Hematopoietic multipotent progenitor cell treated with erythropoietin and hydrocortisone succinate and interleukin-3 and kit ligand, for 6 days (in vitro differentiated cells): ENCODE data around the gene TFB1M.
"Not testable (repeated sequence)": the region's sequence is repeated elsewhere in the genome, so short reads cannot be mapped to it uniquely, and the experiment has no call there.

Experiments
- DNase-seq: peaks from one replicate; pipeline ENCODE4 v3.0.0-alpha.2; 2015

Gene TFB1M

GRCh38 chr6:155234167-155234566, 80.1 kb downstream of the TFB1M start:
- no peak for DNase-seq

GRCh38 chr6:155232848-155233247, 81.4 kb downstream of the TFB1M start:
- no peak for DNase-seq

DNA sequence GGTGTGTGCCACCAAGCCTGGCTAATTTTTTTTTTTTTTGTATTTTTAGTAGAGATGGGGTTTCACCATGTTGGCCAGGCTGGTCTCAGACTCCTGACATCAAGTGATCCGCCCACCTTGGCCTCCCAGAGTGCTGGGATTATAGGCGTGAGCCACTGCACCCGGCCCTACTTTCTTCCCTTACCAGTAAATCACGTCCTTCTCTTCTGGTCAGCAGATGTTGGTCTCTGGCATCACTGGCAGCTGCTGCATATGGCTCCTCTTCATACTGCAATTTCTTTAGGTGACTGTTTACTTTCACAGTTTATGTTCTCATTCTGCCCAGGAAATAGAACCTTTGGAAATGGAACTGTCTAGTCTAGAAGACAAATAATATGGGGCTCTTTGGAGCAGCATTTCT, 83.3 kb downstream of the TFB1M start:
- not testable (repeated sequence) for DNase-seq

GRCh38 chr6:155228546-155229166, 85.6 kb downstream of the TFB1M start:
- DNase-seq, result no peak

- DNase-seq, result no peak
Observed at GRCh38 chr6:155227046-155227445, 87.2 kb downstream of the TFB1M start.

GRCh38 chr6:155224618-155225017, 89.7 kb downstream of the TFB1M start:
- DNase-seq, result peak; percentile 15

DNA sequence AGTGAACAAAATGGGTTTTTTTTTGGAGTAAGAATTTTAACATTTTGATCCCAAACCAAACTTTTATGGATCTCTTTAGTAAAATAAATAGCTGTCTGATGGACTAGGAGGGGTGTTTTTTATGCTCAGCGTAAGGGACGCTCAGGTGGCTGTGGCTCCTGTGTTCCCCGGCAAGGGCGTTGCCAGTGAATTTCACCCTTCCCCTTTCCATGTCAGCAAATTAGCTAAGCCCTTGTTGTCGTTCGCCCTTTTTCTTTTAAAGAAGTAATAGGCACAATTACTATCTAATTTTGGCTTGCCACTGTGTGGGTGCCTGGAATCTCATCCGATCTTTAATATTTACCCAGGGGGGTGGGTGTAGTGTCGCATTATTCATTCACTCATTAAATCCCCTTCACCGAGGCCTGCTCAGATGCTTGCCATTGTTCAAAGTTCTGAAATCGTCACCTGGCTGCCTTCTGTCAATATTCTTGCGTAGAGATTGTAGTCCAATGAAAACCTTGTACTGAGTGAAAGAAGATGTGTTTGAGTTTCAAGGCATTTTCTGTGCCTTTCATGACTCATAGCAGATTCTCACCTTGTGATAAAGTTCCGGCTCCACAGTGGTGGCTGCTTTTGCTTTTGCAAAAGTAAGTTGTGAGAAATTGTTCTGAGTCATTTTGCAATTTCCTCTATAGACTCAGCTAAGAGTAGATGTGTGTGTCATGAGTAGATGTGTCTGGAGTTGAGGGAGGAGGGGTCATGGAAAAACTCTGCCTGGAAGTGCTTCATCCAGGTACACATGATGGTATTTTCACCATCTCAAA, 90.4 kb downstream of the TFB1M start:
- DNase-seq, result peak; percentile 42

DNA sequence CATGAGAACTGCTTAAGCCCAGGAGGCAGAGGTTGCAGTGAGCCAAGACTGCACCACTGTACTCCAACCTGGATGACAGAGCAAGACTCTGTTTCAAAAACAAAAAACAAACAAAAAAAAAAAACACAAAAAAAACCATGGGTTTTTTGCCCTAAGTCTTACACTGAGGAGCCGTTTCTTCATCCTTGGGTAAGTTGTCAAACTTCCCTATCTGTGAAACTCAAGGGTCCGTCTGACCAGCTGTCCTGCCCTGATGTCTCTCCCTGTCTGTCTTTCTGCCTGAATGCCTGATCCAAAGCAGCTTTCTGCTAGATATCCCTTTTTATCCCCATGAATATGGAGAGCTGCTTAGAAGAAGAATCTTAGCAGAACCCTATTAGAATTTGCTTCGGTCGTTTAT, 91.8 kb downstream of the TFB1M start:
- no peak for DNase-seq

GRCh38 chr6:155221086-155221485, 93.2 kb downstream of the TFB1M start:
- DNase-seq, result no peak

GRCh38 chr6:155219858-155220301, 94.4 kb downstream of the TFB1M start:
- DNase-seq, result no peak

GRCh38 chr6:155219299-155219698, 95.0 kb downstream of the TFB1M start:
- DNase-seq, result no peak

- not testable (repeated sequence) for DNase-seq
Observed at GRCh38 chr6:155218711-155219110, 95.6 kb downstream of the TFB1M start.

- DNase-seq, result no peak
Observed at GRCh38 chr6:155216312-155217046, 97.8 kb downstream of the TFB1M start.

DNA sequence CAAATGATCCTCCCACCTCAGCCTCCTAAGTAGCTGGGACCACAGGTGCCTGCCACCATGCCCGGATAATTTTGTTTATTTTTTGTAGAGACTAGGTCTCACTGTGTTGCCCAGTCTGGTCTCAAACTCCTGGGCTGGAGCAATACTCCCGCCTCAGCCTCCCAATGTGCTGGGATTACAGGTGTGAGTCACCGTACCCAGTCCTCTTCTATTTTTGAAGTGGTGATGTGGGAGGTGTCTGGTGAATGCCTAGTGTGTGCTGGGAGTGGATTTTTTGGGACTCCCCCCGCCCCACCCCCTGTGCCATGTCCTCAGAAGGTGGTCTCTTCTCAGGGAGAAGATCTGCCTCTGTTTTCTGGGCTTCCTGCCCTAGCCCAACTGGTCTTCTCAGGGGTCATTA, 98.4 kb downstream of the TFB1M start:
- DNase-seq, result no peak

DNA sequence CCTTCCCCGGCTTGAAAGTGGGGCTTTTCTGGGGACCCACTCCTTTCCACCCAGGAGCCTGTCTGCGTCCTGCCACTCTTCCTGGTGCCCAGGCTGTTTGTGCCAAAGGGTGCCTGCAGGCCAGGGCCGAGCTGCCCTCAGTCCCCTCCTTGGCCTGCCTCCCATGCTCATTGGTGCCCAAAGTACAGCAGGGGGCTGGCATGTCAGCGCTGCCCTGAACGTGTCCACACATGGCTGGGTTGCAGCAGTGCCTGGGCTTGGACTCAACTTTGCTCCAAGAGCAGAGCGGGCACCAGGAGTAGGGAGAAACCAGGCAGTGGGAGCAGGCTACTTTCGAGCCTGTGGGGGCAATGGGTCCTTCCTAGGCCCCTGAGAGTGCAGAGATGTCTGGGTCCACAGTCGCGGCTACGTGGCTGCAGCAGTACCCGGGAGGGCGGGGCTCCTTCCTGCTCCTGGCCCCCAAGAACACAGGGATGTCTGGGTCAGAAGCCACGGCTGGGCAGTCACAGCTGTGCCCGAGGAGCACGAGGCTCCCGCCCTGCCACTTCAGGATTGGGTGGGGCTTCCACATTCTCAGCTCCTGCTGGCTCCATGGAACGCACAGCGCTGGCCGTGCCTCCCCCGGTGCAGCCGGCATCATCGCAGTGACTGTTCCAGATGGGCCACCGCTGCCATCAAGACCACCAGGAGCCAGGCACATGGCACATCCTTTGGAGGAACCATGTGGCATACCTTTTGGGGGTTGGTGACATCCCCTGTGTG, 100.5 kb downstream of the TFB1M start:
- DNase-seq, result no peak

GRCh38 chr6:155212616-155213380, 101.5 kb downstream of the TFB1M start:
- DNase-seq, result no peak

DNA sequence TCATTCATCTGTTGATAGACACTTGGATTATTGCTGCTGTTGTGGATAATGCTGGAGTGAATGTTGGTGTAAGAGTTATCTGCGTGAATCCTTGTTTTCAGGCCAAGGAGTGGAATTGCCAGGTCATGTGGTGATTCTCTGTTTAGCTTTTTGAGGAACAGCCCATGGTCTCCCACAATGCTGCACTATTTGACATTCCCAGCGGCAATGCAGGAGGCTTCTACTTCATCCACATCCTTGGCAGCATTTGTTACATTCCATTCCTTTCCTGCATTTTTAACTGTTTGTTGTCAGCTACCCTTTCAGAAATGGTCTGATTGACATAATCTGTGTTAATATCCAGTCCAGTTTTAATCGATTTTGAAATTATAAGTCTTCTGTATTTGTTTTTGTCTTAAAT, 102.2 kb downstream of the TFB1M start:
- DNase-seq, result no peak

DNA sequence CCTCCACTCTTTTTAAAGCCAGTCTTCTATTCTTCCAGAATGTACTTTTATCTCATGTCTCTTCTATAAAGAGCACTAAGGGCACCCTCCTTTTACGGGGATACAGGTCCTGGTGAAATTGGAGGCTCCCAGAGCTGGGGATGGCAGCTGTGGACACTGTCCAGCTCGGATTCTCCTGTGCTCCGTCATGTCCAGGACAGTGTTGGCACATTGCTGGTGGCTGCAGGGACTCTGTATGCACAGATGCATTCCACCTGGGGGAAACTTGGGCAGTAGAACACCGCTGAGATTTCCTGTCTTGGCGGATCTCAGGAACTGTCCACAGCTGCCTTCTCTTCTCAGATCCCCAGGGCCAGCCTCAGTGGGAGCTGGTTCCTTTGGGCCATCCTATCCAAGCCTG, 107.1 kb downstream of the TFB1M start:
- no peak for DNase-seq
